PFSK-1 (cell line): ENCODE measurements around the gene CEP72.

ENCODE experiments used
- FOXP2 ChIP-seq: optimal IDR thresholded peaks from 2 replicates; pipeline ENCODE3; 2011; ENCODE audit warnings: borderline replicate concordance, control low read depth, inconsistent platforms; ENCODE audit not compliant: insufficient read depth; ENCODE audit errors: extremely low read length, extremely low read depth
- POLR2AphosphoS5 ChIP-seq: IDR thresholded peaks from 2 replicates; pipeline ENCODE4 v1.6.1; 2012; ENCODE audit warnings: low read depth, mild to moderate bottlenecking, control low read depth, low read length, moderate library complexity
- SIN3A ChIP-seq: IDR thresholded peaks from 2 replicates; pipeline ENCODE4 v1.6.1; 2012; ENCODE audit warnings: mild to moderate bottlenecking, low read length, moderate library complexity, borderline replicate concordance; ENCODE audit not compliant: insufficient read depth
- TAF1 ChIP-seq: IDR thresholded peaks from 2 replicates; pipeline ENCODE4 v1.6.1; 2012; ENCODE audit warnings: low read length, control low read depth, borderline replicate concordance; ENCODE audit not compliant: insufficient read depth
- TF ChIP-seq, protein P1 (sequence below), 2 experiments: IDR thresholded peaks; 2 replicates each; pipeline versions ENCODE4 v1.6.1 to v1.8.0; 2011 to 2012; ENCODE audit warnings: low read depth in 2 of 2, low read length in 2 of 2, control low read depth in 1 of 2, inconsistent platforms in 1 of 2, mild to moderate bottlenecking in 1 of 2, moderate library complexity in 1 of 2; ENCODE audit not compliant: insufficient read depth in 1 of 2

CEP72 gene

GRCh38 chr5:571791-572190, 40.3 kb upstream of the CEP72 start:
- TF ChIP-seq TAF1: no peak
- no peak for TF ChIP-seq SIN3A
- TF ChIP-seq, protein P1, sequence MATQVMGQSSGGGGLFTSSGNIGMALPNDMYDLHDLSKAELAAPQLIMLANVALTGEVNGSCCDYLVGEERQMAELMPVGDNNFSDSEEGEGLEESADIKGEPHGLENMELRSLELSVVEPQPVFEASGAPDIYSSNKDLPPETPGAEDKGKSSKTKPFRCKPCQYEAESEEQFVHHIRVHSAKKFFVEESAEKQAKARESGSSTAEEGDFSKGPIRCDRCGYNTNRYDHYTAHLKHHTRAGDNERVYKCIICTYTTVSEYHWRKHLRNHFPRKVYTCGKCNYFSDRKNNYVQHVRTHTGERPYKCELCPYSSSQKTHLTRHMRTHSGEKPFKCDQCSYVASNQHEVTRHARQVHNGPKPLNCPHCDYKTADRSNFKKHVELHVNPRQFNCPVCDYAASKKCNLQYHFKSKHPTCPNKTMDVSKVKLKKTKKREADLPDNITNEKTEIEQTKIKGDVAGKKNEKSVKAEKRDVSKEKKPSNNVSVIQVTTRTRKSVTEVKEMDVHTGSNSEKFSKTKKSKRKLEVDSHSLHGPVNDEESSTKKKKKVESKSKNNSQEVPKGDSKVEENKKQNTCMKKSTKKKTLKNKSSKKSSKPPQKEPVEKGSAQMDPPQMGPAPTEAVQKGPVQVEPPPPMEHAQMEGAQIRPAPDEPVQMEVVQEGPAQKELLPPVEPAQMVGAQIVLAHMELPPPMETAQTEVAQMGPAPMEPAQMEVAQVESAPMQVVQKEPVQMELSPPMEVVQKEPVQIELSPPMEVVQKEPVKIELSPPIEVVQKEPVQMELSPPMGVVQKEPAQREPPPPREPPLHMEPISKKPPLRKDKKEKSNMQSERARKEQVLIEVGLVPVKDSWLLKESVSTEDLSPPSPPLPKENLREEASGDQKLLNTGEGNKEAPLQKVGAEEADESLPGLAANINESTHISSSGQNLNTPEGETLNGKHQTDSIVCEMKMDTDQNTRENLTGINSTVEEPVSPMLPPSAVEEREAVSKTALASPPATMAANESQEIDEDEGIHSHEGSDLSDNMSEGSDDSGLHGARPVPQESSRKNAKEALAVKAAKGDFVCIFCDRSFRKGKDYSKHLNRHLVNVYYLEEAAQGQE (IDR thresholded peaks at IDR 0.05; ENCODE audit: insufficient read depth in 1 of 2, low read depth in 2 of 2, low read length in 2 of 2): no peak
- no peak for TF ChIP-seq FOXP2

- TF ChIP-seq FOXP2 (no peak), POLR2AphosphoS5 (no peak), TAF1 (no peak), SIN3A (no peak)
- TF ChIP-seq, protein P1 (IDR thresholded peaks at IDR 0.05; ENCODE audit: insufficient read depth in 1 of 2, low read depth in 2 of 2, low read length in 2 of 2): no peak
These were observed 39.6 kb upstream of the CEP72 start for GRCh38 chr5:572398-573019.

- TF ChIP-seq TAF1 (no peak), FOXP2 (no peak), POLR2AphosphoS5 (no peak), SIN3A (no peak)
- TF ChIP-seq, protein P1 (IDR thresholded peaks at IDR 0.05; ENCODE audit: insufficient read depth in 1 of 2, low read depth in 2 of 2, low read length in 2 of 2): no peak
These were observed 38.9 kb upstream of the CEP72 start for GRCh38 chr5:573206-573605.

DNA sequence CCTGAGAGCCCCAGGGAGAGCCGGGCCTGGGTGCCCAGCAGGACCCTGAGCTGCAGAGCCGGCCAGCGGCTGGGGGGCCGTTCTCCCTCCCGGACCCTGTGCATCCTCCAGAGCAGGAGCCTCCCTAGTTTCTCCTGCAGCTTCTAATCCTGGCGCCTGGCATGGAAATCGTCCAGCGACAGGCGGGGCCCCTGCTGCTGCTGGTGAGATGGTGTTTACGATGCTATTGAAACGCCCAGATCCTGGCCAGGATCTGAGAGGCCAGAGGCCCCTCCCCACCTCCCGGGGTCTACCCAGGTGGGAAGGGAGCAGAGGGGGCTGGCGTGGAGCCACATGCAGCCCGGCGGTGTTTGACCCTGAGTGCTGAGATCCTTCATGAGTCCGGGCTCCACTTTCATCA, 38.2 kb upstream of the CEP72 start:
- TF ChIP-seq TAF1: no peak
- TF ChIP-seq FOXP2: no peak
- no peak for TF ChIP-seq POLR2AphosphoS5
- no peak for TF ChIP-seq SIN3A
- TF ChIP-seq, protein P1 (IDR thresholded peaks at IDR 0.05; ENCODE audit: insufficient read depth in 1 of 2, low read depth in 2 of 2, low read length in 2 of 2): no peak

DNA sequence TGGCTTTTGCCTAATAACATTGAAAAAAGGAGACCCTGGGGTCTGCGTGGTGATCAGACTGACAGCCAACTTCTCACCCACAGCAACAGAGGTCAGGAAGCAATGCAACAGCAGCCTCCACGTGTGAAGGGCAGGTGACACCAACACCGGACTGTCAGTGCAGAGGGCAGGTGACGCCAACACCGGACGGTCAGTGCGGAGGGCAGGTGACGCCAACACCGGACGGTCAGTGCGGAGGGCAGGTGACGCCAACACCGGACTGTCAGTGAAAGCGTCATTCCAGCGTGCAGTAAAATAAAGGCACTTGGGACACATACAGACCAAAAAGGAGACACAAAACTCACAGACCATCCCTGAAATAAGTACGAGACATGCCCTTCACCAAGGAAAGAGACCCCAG, 37.2 kb upstream of the CEP72 start:
- TF ChIP-seq FOXP2 (no peak), SIN3A (no peak), POLR2AphosphoS5 (no peak), TAF1 (no peak)
- TF ChIP-seq, protein P1 (IDR thresholded peaks at IDR 0.05; ENCODE audit: insufficient read depth in 1 of 2, low read depth in 2 of 2, low read length in 2 of 2): no peak
